ENCODE measurements around the gene PEA15. TPM values are rescaled to one million over a fixed set of nuclear protein-coding genes. Genes with fewer than 3 reads are reported as not detected.

The PEA15 gene
- total and polyA plus RNA-seq, 2 experiments from 2014 or later = 93.2 to 112 TPM

GRCh38 chr1:160217481-160218051, 12.4 kb downstream of the PEA15 start:
- H3K9me3 ChIP-seq (ENCODE audit: low read depth) = no peaks in the 10 kb centered on the region
- no peak overlapping the region for H3K4me3 ChIP-seq
- peak overlapping the region; percentile 89 for H3K27ac ChIP-seq
- H3K36me3 ChIP-seq = peaks cover 56% of the 10 kb centered on the region
- peaks cover 33% of the 10 kb centered on the region for H3K4me1 ChIP-seq (ENCODE audit: low read depth)
- no peak for DNase-seq (ENCODE audit: low read depth in 1 of 2, low spot score in 1 of 2)
- no peak for TF ChIP-seq CTCF (IDR thresholded peaks at IDR 0.05; ENCODE audit: low read depth, low read length)
- H3K27me3 ChIP-seq = no peaks in the 10 kb centered on the region

- Histone ChIP-seq H3K4me3 (no peak overlapping the region), H3K9me3 (ENCODE audit: low read depth) (no peaks in the 10 kb centered on the region), H3K36me3 (peaks cover 57% of the 10 kb centered on the region), H3K4me1 (ENCODE audit: low read depth) (peaks cover 33% of the 10 kb centered on the region), H3K27ac (peak overlapping the region; percentile 75), H3K27me3 (no peaks in the 10 kb centered on the region)
- DNase-seq (ENCODE audit: low read depth in 1 of 2, low spot score in 1 of 2) = peak; percentile 67 to 78
- peak; percentile 71 for TF ChIP-seq CTCF (IDR thresholded peaks at IDR 0.05; ENCODE audit: low read depth, low read length)
Observed at GRCh38 chr1:160219062-160219929, 14.1 kb downstream of the PEA15 start.

GRCh38 chr1:160220301-160220700, 15.1 kb downstream of the PEA15 start:
- Histone ChIP-seq H3K4me1 (ENCODE audit: low read depth) (peaks cover 28% of the 10 kb centered on the region), H3K27me3 (no peaks in the 10 kb centered on the region), H3K36me3 (peaks cover 64% of the 10 kb centered on the region), H3K4me3 (no peak overlapping the region), H3K9me3 (ENCODE audit: low read depth) (no peaks in the 10 kb centered on the region), H3K27ac (peak overlapping the region; percentile 75)
- TF ChIP-seq CTCF (IDR thresholded peaks at IDR 0.05; ENCODE audit: low read depth, low read length) = no peak
- DNase-seq (ENCODE audit: low read depth in 1 of 2, low spot score in 1 of 2) = no peak

GRCh38 chr1:160221089-160221488, 15.9 kb downstream of the PEA15 start:
- Histone ChIP-seq H3K4me3 (no peak overlapping the region), H3K9me3 (ENCODE audit: low read depth) (no peaks in the 10 kb centered on the region), H3K27ac (peak overlapping the region; percentile 75), H3K27me3 (no peaks in the 10 kb centered on the region), H3K36me3 (peaks cover 65% of the 10 kb centered on the region), H3K4me1 (ENCODE audit: low read depth) (peaks cover 20% of the 10 kb centered on the region)
- TF ChIP-seq CTCF (IDR thresholded peaks at IDR 0.05; ENCODE audit: low read depth, low read length) = no peak
- DNase-seq (ENCODE audit: low read depth in 1 of 2, low spot score in 1 of 2) = no peak

GRCh38 chr1:160222546-160222945, 17.4 kb downstream of the PEA15 start:
- H3K36me3 ChIP-seq = peaks cover 69% of the 10 kb centered on the region

More at GRCh38 chr1:160222546-160222945, 17.4 kb downstream of the PEA15 start:
- no peak overlapping the region for H3K4me3 ChIP-seq
- peaks cover 17% of the 10 kb centered on the region for H3K4me1 ChIP-seq (ENCODE audit: low read depth)
- H3K27me3 ChIP-seq = no peaks in the 10 kb centered on the region
- peak overlapping the region; percentile 25 for H3K27ac ChIP-seq
- H3K9me3 ChIP-seq (ENCODE audit: low read depth) = no peaks in the 10 kb centered on the region
- no peak for DNase-seq (ENCODE audit: low read depth in 1 of 2, low spot score in 1 of 2)
- no peak for TF ChIP-seq CTCF (IDR thresholded peaks at IDR 0.05; ENCODE audit: low read depth, low read length)

Measured in cardiac muscle cell (in vitro differentiated cells and primary cell).